Neural crest cell (in vitro differentiated cells): ENCODE data around the gene TTC34. TPM values are rescaled to one million over a fixed set of nuclear protein-coding genes. Genes with fewer than 3 reads are reported as not detected.

Experiments
- DNase-seq: peaks from one replicate; pipeline ENCODE4 v3.0.0; 2021; ENCODE audit warnings: low read depth, mixed read lengths, low spot score
- H3K27ac Mint-ChIP-seq: one replicate; pipeline ENCODE4 v1.8.0; 2021; ENCODE audit warnings: mild to moderate bottlenecking, mixed read lengths; ENCODE audit not compliant: unreplicated experiment
- H3K27me3 Mint-ChIP-seq: 2 replicates; pipeline ENCODE4 v1.8.0; 2021; ENCODE audit warnings: low read depth, mild to moderate bottlenecking, mixed read lengths
- H3K36me3 Mint-ChIP-seq: 2 replicates; pipeline ENCODE4 v1.8.0; 2021; ENCODE audit warnings: low read depth, mild to moderate bottlenecking, mixed read lengths
- H3K4me1 Mint-ChIP-seq: 2 replicates; pipeline ENCODE4 v1.8.0; 2021; ENCODE audit warnings: mixed read lengths
- H3K4me3 Mint-ChIP-seq: one replicate; pipeline ENCODE4 v1.8.0; 2021; ENCODE audit warnings: mild to moderate bottlenecking, mixed read lengths
- H3K9me3 Mint-ChIP-seq: 2 replicates; pipeline ENCODE4 v1.8.0; 2021; ENCODE audit warnings: mixed read lengths
- total RNA-seq: library from RNA; stranded (reverse); gene quantifications from 2 replicates; pipeline ENCODE4 v1.2.1, GENCODE V29; 2021
- TF ChIP-seq, protein P1 (sequence below): fragments of 200-600 bp; sonication (generic); conservative IDR thresholded peaks from 2 replicates; pipeline ENCODE4 v1.5.0; 2021; ENCODE audit warnings: antibody characterized with exemption, mild to moderate bottlenecking

TTC34 gene
- total RNA-seq, 1 donor from 2014 or later, result 2.7 TPM

DNA sequence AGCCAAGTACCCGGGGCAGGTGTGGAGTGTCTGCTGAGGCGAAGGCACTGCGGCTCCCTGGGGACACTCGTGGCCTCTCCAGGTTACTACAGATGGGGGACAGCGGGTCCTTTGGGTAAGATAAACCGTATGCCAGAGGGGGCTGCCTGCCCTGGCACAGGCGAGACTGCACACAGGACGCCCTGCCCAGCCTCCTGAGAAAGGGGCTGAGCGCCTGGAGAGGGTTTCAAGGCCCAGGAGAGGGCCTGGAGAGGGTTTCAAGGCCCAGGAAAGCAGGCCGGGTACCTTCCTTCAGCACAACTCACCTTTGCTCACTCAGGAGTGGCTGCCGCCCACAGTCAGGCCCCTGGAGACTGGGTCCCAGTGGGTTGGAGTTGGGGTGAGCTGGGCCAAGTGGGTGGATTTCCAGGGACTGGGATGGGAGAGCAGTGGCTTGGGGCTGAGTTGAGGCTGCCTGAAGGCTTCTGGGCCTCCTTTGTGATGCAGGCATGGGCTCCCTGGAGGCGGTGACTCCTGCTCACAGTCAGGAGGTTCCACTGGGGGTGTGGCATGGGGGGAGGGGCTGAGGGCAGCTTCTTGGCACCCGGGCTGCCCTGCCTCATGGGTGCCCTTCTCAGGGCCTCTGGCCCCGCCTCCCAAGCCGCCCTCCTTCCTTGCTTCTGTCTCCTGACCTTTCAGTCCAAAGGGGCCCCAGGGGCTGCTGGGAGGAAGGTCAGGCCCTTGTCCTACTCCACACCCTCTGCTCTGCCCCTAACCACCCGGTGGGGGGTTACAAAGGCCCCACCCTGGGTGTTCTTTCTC is 168.7 kb downstream of the TTC34 start, which contains the start of gene MMEL1:
TSS of gene MMEL1 (minus strand) at position 456 of the 801 bp plus-strand sequence. CDS start 3,532 bp downstream, outside the sequence.
- H3K4me3 Mint-ChIP-seq, result no peak within 1 kb of the TSS
- peak within 1 kb of the TSS; percentile 88 for H3K27ac Mint-ChIP-seq
- TF ChIP-seq, protein P1, sequence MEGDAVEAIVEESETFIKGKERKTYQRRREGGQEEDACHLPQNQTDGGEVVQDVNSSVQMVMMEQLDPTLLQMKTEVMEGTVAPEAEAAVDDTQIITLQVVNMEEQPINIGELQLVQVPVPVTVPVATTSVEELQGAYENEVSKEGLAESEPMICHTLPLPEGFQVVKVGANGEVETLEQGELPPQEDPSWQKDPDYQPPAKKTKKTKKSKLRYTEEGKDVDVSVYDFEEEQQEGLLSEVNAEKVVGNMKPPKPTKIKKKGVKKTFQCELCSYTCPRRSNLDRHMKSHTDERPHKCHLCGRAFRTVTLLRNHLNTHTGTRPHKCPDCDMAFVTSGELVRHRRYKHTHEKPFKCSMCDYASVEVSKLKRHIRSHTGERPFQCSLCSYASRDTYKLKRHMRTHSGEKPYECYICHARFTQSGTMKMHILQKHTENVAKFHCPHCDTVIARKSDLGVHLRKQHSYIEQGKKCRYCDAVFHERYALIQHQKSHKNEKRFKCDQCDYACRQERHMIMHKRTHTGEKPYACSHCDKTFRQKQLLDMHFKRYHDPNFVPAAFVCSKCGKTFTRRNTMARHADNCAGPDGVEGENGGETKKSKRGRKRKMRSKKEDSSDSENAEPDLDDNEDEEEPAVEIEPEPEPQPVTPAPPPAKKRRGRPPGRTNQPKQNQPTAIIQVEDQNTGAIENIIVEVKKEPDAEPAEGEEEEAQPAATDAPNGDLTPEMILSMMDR, result no peak
- peaks cover 4% of the 10 kb centered on the region for H3K36me3 Mint-ChIP-seq
- DNase-seq, result no peak
- peaks cover 14% of the 10 kb centered on the region for H3K9me3 Mint-ChIP-seq
- H3K27me3 Mint-ChIP-seq, result peaks cover 43% of the 10 kb centered on the region
- H3K4me1 Mint-ChIP-seq, result no peaks in the 10 kb centered on the region

GRCh38 chr1:2632051-2632430 is 169.5 kb downstream of the TTC34 start:
- TF ChIP-seq, protein P1, result no peak
- DNase-seq, result no peak
- H3K36me3 Mint-ChIP-seq, result peaks cover 3% of the 10 kb centered on the region
- no peak overlapping the region for H3K4me3 Mint-ChIP-seq
- peaks cover 4% of the 10 kb centered on the region for H3K4me1 Mint-ChIP-seq
- no peak overlapping the region for H3K27ac Mint-ChIP-seq
- peaks cover 14% of the 10 kb centered on the region for H3K9me3 Mint-ChIP-seq
- H3K27me3 Mint-ChIP-seq, result peaks cover 47% of the 10 kb centered on the region

DNA sequence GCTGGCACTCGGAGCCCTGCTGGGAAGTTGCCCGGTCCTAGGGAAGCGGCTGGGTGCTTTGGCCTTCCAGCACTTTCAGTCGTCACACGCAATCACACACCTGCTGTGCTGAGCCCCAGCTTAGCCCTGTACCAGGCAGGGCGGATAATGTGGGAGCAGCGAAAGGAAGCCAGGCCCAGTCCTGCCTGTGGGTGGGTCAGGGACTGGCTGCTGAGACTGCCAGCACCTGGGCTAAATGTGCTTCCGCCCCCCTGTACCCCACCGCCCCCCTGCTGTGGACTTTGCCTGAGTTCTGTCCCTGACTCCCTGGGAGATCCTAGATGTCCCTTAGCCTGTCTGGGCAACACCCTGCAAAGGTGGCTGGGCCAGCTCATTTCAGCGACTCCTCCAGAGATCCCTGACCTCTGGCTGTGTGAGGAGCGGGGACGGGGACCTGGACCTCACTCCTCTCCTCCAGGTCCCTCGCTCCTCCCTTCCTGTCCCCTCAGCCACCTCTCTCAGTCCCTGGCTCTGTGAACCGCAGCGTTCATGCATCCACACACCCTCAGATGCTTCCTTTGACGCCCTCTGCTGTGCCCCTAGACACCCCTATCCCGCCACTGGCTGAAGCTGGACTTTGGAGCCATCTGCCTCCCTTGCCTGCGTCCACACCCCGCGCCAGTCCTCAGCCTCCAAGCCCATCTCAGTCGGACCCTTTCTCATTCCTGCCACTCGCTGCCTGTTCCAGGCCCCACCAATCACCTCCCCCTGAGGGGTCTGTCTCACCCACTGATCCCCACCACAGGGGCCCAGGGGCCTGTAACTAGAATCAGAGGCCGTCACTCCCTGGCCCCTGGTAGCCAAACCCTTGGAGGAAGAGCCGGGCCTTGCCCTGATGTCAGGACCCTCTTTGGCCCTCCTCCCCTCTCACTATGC is 170.1 kb downstream of the TTC34 start:
- H3K36me3 Mint-ChIP-seq, result no peaks in the 10 kb centered on the region
- H3K4me3 Mint-ChIP-seq, result no peak overlapping the region
- TF ChIP-seq, protein P1, result no peak

GRCh38 chr1:2630498-2631135 is 170.9 kb downstream of the TTC34 start:
- peaks cover 4% of the 10 kb centered on the region for H3K4me1 Mint-ChIP-seq
- H3K9me3 Mint-ChIP-seq, result peaks cover 5% of the 10 kb centered on the region
- no peaks in the 10 kb centered on the region for H3K36me3 Mint-ChIP-seq
- TF ChIP-seq, protein P1, result no peak
- peaks cover 56% of the 10 kb centered on the region for H3K27me3 Mint-ChIP-seq
- H3K4me3 Mint-ChIP-seq, result no peak overlapping the region
- DNase-seq, result no peak
- H3K27ac Mint-ChIP-seq, result peak overlapping the region; percentile 62

More for the DNA sequence above, 170.1 kb downstream of the TTC34 start:
- Mint-ChIP-seq H3K4me1 (peaks cover 4% of the 10 kb centered on the region), H3K27ac (peak overlapping the region; percentile 19), H3K27me3 (peaks cover 54% of the 10 kb centered on the region), H3K9me3 (peaks cover 10% of the 10 kb centered on the region)
- DNase-seq, result no peak
